IPS DF 4.7 (cell line): Measurements from ENCODE around the gene BBS1.

Source experiments
- DNase-seq: peaks from one replicate; pipeline ENCODE4 v3.0.0-alpha.2; 2013; ENCODE audit warnings: low spot score; ENCODE audit errors: extremely low read depth

Gene BBS1

DNA sequence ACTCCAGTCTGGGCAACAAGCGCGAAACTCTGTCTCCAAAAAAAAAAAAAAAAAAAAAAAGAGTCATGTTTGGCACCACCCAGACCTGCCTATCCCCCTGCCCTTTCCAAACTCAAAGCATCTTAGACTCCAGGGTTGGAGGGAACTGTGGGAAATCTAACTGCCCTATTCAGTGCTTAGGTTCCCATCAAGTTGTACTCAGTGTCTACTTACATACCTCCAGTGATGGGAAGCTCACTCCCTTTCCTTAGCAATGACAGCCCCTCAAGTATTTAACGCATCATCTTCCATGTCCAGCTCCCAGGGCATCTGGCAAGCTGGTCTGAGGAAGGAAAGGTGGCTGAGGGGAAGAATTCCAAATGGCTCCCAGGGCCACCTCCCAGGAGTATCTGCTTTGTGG lies 39.3 kb downstream of the BBS1 start:
- no peak for DNase-seq

DNA sequence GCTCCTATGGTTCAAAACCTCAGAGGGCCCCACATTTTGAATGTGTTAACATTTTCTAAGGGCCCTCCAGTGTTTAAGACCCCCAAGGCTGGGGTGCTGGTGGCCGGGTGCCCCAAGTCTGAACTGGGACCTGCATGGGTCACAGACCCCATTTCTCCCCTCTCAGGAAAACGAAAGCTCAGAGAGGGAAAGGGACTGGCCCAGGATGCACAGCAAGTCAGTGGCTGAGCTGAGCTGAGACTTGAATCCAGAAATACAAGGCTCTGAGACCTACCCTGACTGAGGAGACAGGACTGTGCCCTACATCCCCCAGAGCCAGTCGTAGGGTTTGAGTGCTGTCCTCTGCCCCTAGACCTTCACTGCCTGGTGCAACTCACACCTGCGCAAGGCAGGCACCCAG lies 40.5 kb downstream of the BBS1 start:
- DNase-seq, result no peak

DNA sequence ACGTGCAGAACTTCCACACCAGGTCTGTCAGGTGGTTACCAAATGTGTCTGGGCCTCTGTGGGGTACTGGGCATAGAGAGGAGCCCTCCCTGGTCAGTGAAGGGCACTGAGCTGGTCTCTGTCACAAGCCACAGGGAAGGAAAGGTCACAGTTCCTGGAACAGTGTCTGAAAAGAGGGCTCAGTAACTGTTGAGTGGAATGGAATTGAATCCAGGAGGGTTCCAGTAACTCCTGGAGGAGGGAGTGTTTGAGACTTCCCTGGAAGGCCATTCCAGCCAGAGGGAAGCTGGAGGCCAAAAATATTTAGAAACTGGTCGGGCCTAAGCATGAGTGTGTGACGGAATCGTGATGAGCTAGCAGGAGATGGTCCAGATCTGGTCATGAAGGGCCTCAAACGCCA lies 44.2 kb downstream of the BBS1 start:
- no peak for DNase-seq

DNA sequence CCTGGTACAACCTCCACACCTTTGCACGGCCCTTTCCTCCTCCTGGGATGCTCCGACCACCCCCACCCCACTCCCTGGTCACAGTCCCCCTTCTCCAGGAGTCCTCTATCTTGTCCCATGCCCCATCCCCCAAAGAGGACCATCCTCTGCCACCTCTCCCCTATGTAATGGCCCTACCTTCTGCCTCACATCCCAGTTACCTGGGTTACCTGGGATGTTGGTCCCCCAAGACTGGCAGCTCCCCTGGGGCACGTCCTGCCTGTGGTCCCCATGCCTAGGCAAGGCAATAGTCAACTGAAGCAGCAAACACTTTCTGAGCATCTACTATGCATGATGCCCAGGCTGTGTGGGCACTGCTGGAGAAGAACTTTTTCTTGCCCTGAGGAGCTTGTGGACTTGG lies 45.0 kb downstream of the BBS1 start:
- DNase-seq, result no peak

DNA sequence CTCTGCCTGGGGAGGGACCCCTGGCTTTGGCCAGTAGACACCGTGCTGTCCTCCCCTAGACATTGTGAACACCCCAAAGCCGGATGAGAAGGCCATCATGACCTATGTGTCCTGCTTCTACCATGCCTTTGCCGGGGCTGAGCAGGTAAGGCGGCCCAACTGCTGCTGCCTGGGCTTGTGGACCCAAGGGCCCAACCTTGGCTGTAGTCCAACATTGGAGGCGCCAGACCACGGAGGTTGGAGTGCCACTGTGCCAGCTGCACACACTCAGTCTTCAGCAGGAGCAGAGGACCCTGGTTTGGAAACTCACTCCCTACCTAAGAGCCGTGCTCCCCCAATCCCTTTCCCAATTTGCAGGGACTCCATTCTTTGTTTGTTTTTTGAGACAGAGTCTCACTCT lies 45.7 kb downstream of the BBS1 start:
- no peak for DNase-seq

DNA sequence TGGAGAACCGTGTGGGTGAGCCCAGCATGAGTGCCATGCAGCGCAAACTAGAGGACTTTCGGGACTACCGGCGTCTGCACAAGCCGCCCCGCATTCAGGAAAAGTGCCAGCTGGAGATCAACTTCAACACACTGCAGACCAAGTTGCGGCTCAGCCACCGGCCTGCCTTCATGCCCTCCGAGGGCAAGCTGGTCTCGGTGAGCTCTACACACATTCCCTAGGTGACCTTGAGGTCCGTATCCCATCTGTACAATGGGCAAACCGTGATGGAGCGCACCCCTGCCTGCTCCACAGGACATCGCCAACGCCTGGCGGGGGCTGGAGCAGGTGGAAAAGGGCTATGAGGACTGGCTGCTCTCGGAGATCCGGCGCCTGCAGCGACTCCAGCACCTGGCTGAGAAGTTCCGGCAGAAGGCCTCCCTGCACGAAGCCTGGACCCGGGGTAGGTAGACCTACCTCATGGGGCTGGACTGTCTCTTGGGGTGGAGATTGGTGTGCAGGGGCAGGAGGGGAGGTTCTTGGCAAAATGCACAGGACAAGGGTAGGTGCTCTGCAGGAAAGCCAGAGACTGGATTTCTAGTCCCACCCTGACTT lies 47.4 kb downstream of the BBS1 start:
- DNase-seq, result no peak

DNA sequence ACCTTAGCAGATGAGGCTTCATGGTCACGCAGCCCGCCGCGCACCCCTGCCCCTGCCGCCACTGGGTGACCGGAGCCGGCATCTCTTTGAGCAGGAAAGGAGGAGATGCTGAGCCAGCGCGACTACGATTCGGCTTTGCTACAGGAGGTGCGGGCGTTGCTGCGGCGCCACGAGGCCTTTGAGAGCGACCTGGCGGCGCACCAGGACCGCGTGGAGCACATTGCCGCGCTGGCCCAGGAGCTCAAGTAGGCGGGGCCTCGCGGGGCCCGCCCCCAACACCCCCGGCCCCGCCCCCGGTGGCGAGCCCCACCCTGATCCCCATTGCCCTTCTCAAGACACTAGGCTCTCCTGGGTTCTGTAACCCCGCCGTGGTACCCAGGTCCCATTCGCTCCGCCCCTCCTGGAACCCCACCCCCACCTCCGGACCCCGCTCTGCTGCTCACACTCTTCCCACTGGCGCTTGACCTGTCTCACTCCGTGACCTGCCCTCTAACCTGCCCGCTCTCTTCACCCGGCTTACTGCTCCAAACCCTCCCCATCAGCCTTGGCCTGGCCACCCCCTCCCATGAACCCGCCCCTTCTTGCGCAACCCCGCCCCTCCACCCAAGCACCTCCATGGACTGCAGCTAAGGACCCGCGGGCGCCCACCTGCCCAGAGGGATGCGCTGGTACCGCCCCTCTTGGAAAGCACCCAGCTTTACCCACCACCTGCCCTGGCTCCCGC lies 48.9 kb downstream of the BBS1 start:
- no peak for DNase-seq

DNA sequence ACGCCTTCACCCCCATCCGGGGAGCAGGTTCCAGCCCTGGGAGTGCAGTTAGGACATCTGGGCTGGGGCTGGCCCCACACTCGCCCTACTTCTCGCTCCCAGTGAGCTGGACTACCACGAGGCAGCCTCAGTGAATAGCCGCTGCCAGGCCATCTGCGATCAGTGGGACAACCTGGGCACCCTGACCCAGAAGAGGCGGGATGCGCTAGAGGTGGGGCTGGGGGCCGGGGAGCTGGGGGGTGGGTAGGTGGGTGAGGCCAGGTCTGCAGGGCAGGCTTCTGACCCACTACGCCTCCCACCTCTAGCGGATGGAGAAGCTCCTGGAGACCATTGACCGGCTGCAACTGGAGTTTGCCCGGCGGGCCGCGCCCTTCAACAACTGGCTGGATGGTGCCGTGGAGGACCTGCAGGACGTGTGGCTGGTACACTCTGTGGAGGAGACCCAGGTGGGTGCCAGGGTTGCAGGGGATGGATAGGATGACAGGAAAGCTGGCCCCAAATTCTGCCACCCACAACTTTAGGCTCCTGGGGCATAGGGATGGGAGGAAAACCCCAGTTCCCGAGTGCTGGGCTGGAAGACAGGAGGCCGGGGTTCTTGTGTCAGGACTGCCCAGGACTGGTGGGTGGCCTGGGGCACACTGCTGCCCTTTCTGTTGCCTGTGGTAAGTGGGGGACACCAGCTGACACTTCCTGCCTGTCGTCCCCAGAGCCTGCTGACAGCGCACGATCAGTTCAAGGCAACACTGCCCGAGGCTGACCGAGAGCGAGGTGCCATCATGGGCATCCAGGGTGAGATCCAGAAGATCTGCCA lies 49.6 kb downstream of the BBS1 start:
- DNase-seq, result no peak

DNA sequence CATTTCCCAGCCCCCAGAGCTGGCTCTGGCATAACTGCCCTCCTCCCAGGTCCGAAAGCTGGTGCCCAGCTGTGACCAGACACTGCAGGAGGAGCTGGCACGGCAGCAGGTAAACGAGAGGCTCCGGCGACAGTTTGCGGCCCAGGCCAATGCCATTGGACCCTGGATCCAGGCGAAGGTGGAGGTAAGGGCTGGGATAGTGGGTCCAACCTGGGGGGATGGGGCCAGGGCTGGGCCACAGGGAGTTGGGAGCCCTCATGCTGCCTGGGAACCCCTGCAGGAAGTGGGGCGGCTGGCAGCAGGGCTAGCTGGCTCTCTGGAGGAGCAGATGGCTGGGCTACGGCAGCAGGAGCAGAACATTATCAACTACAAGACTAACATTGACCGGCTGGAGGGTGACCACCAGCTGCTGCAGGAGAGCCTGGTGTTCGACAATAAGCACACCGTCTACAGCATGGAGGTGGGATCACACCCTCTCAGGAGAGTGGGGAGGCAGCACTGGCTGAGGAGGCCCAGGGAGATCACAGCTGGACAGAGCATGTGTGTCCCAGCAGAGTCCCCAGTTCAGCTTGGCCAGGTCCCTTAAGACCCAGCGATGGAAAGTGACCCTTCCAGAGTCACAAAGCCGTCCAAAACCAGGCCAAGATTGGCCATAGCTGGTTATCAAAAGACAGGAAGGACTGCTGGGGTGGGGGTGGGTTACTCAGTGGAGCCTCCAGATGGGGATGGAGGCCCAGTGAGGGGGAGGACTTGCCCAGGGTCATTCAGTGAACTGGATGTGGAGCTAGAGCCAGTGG lies 50.9 kb downstream of the BBS1 start:
- DNase-seq, result no peak

DNA sequence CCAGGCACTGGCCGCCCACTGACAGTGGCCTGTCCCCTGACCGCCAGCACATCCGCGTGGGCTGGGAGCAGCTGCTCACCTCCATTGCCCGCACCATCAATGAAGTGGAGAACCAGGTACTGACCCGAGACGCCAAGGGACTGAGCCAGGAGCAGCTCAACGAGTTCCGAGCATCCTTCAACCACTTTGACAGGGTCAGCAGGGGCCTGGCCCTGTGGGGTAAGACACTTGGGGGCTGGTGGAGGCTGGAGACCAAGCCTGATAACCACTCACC lies 51.5 kb downstream of the BBS1 start:
- no peak for DNase-seq

DNA sequence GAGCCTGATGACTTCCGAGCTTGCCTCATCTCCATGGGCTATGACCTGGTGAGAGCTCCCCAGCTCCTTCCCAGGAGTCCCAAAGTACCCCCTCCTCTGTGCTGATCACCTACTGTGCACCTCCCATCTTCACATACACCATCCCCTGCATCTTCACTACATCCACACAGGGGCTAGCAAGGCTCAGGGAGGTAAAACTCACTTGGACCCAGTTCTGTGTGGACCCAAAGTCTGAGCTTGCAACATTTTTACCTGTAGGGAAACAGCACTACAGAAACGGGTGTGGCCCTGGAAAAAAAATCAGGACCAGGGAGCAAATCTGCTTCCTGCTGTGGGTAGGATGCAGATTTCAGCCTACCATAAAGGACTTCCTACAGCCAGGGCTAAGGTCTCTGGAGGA lies 51.8 kb downstream of the BBS1 start:
- DNase-seq, result no peak

DNA sequence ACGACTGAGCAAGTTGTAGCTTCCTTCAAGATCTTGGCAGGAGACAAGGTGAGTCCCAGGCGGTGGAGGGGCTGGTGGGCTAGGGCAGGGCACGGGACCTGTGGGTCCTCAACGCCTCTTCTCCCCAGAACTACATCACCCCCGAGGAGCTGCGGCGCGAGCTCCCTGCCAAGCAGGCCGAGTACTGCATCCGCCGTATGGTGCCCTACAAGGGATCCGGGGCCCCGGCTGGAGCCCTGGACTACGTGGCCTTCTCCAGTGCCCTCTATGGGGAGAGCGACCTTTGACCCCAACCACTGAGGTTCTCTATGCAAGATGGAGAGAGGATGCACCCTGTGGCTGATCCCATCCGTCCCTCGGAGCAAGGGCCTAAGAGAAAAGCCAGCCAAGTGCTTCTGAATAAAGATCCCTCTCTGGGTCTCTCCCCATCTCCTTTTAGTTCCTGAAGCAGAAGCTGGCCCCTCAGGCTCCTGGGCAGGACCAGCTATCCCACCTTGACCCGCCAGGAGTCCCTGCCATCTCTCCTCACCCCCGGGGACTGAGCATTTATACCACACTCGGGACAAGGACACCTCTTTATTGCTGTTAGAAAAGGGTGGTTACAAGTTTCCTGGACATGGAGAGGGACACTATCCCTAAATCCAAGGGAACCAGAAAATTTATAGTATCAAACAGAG lies 52.6 kb downstream of the BBS1 start:
- no peak for DNase-seq

DNA sequence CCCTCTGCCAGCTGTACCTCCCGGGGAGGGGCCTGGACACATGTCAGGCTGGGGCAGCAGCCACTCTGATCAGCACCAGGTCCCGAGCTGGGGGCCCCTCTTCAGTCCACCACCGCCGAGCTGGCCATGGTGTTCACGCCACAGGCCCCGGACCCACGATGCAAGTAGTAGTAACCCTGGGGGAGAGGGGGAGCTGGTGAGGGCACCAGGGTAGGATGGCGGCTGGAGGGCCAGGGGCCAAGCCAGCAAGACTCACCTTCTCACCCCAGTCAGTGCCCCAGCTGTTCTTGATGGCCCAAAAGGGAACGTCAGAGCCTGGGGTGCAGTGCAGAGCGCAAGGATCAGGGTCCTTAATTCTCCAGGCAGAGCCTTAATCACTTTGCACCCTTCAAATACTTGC lies 53.4 kb downstream of the BBS1 start:
- DNase-seq, result no peak

DNA sequence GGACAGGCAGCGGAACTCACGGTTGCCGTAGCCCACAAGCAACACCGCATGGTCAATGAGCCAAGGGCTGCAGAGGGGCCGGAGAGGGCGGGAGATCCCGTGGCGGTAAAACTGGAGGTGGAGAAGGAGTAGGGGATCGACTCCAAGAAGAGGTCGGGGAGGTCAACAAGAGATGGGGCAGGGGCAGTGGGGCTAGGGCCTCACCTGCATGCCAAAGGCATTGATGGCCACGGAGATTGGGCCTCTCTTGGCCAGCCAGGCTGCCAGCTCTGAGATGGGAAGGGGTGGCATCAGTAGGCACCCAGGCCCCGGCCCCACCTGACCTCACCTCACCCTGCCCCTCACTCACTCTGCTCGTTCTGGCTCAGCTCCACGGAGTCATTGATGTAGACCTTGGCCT lies 54.1 kb downstream of the BBS1 start:
- no peak for DNase-seq

DNA sequence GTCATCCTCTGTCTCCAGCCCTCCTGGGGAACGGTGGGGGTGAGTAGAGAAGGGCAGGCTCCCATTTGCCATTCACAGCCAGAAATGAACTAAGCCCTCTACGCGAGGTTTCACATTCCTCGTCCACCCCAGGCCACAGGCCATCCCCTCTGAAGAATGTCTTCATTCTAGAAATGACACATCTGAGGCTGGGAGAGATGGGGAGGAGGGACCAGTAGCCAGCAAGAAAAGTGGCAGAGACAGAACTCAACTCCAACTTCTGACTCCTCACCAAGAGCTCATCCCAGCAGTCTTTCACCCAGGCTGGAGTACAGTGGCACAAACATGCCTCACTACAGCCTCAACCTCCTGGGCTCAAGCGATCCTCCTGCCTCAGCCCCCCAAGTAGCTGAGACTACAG lies 54.5 kb downstream of the BBS1 start:
- no peak for DNase-seq

DNA sequence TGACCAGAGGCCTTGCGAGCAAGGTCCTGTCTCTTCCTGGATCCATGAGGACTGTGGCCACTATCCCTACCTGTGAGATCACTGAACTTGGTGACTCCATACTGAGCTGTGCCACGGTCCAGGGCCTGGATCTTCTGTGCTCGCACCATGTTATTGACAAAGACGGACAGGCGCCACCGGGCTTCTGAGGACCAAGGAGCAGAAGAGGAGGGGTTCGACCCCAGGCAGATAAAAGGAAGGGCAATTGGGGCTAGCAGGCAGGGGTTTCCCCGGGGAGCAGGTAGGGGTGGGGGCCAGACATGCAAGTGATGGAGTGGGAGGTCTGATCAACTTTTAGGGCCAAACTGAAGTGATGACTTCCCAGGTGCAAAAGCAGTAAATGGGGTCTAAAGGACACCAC lies 55.8 kb downstream of the BBS1 start:
- DNase-seq, result no peak

DNA sequence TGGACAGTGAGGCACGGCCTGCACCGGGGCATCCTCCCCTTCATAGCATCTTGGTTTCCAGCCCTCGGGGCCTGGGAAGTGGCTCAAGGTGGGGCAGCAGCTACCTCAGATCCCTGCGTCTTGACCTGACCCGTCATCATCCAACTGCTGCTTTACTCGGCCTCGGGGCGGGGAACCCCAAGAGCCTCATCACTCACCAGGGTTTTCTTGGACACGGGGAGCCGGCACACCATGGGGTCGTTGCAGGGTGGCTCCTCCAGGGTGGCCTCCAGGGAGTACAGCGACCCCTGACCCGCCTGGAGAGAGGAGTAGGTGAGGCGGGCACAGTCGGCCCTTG lies 57.3 kb downstream of the BBS1 start:
- DNase-seq, result no peak

DNA sequence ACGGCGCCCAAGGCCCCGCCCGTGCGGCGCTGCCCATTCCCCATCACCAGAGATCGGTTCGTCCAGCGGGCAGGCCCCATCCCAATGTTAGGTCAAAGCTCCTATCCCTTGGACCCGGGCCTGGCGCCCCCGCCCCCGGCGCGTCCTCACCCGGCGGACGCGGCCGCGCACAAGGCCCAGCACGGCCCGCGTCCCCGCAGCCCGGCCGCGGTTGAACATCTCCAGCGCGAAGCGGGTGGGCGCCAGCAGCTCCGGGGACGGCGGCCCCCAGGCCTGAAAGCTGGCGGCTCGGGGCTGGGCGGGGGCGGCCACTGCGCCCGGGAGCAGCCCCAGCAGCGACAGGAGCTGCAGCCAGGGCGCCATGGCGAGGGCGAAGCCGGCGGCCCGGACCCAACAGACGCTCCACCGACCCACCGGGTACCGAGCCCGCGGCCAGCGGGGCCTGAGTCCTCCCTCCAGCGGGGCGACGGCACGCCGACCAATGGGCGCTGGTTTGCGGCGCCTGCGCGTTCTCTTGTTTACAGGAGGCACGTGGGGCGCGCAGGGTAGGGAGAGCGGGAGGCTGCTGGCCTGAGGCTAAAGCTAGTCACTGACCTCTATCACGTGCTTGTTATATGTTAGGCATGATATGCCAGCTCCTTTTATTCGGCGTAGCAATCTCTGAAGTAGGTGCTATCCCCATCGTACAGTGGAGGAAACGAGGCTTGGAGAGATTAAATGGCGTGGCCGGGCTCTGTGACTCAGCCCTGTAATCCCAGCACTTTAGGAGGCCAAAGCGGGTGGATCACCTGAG lies 57.9 kb downstream of the BBS1 start, which contains the start of gene CTSF:
Gene CTSF, minus strand, starts transcription at position 483 of the 793 bp plus-strand sequence. Its CDS starts 120 bp downstream, at position 363.
- DNase-seq, result no peak

DNA sequence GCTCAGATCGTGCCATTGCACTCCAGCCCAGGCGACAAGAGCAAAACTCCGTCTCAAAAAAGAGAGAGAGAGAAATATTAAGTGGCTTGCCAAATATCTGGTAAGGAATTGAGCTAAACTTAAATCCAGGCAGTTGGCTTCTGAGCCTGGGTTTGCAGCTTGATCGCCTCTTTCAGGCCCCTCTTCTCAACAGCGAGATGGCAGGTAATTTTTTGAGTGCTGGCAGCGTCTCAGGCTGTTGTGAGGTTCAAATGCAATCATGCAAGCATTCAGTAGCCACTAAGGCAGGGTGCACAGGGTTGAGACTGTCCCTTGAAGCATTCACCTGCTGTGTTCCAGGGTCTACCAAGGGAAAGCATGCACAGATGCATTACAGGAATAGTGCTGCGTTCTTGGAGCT lies 58.6 kb downstream of the BBS1 start:
- DNase-seq, result no peak

DNA sequence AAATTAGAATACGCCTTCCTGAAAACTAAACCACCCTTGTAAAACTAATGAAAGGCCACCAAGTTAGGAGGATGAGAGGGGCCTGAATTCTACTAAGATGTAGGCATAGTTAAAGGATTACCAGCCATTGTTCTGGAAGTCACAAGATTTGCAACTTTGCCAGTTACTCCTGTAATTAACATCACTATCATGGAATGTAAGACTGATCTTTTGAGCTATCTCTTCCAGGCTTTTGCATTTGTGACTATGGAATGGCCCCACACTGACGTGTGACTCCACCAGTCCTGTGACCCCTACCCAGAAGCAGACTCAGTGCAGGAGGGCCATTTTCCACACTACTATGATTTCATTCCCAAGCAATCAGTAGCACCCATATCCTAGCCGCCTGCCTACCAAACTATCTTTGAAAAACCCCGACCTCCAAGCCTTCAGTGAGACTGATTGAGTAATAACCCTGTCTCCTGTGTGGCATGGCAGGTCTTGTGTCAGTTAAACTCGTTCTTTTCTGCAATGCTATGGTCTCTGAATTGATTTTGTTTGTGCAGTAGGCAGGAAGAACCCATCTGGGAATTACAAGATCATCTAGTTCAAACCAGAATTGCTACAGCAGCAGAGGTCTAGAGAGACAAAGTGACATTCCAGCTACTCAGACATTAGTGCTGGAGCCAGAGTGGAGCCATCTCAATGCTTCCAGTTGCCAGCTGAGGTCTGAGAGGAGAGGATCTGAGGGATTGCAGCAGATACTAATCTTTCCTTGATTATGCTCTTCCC lies 59.8 kb downstream of the BBS1 start:
- no peak for DNase-seq
